OCI-LY1 (cell line): ENCODE measurements around the gene ACVR1B.

Experiments used
- CTCF ChIP-seq: fragments of 200-600 bp; sonication (generic), shearing (Covaris generic); IDR thresholded peaks from 2 replicates; pipeline ENCODE4 v1.5.1; 2017; ENCODE audit warnings: mild to moderate bottlenecking, antibody characterized with exemption, low read length, moderate library complexity, mixed read lengths
- EZH2 ChIP-seq: fragments of 200-600 bp; sonication (generic), shearing (Covaris generic); IDR thresholded peaks from 2 replicates; pipeline ENCODE4 v1.8.0; 2017; ENCODE audit warnings: borderline replicate concordance, mixed run types, mild to moderate bottlenecking, antibody characterized with exemption, low read length, moderate library complexity, mixed read lengths

- TF ChIP-seq CTCF: no peak
- no peak for TF ChIP-seq EZH2
Measured at GRCh38 chr12:51953864-51954263, 2.4 kb downstream of the ACVR1B start.
